Ishikawa (cell line): ENCODE data around the gene LRBA.

Experiments used
- CREB1 ChIP-seq: IDR thresholded peaks from 2 replicates; pipeline ENCODE4 v1.6.1; 2012; ENCODE audit warnings: low read depth
- EP300 ChIP-seq: IDR thresholded peaks from 2 replicates; pipeline ENCODE4 v1.6.1; 2012; ENCODE audit warnings: borderline replicate concordance
- MAX ChIP-seq: IDR thresholded peaks from 2 replicates; pipeline ENCODE4 v1.6.1; 2012
- NFIC ChIP-seq: IDR thresholded peaks from 2 replicates; pipeline ENCODE4 v1.6.1; 2012
- RAD21 ChIP-seq: IDR thresholded peaks from 2 replicates; pipeline ENCODE4 v1.6.1; 2012; ENCODE audit warnings: low read depth
- REST ChIP-seq: IDR thresholded peaks from 2 replicates; pipeline ENCODE4 v1.6.1; 2012; ENCODE audit warnings: low read depth, mild to moderate bottlenecking
- TAF1 ChIP-seq: IDR thresholded peaks from 2 replicates; pipeline ENCODE4 v1.6.1; 2012; ENCODE audit warnings: low read depth, mild to moderate bottlenecking
- TEAD4 ChIP-seq: IDR thresholded peaks from 2 replicates; pipeline ENCODE4 v1.6.1; 2012
- YY1 ChIP-seq: IDR thresholded peaks from 2 replicates; pipeline ENCODE4 v1.6.1; 2012; ENCODE audit warnings: low read depth
- ZBTB7A ChIP-seq: IDR thresholded peaks from 2 replicates; pipeline ENCODE4 v1.6.1; 2012; ENCODE audit warnings: low read depth

- TF ChIP-seq TEAD4 = no peak
- TF ChIP-seq RAD21 = no peak
- TF ChIP-seq EP300 = no peak
- no peak for TF ChIP-seq REST
- TF ChIP-seq TAF1 = no peak
- no peak for TF ChIP-seq MAX
- no peak for TF ChIP-seq ZBTB7A
- no peak for TF ChIP-seq CREB1
- TF ChIP-seq NFIC = no peak
- TF ChIP-seq YY1 = no peak
Measured at GRCh38 chr4:151048913-151049312, 33.8 kb upstream of the LRBA start.
